ENCODE data around the gene C4B.
"Not testable (repeated sequence)": the region's sequence is repeated elsewhere in the genome, so short reads cannot be mapped to it uniquely, and the experiment has no call there.

DNA sequence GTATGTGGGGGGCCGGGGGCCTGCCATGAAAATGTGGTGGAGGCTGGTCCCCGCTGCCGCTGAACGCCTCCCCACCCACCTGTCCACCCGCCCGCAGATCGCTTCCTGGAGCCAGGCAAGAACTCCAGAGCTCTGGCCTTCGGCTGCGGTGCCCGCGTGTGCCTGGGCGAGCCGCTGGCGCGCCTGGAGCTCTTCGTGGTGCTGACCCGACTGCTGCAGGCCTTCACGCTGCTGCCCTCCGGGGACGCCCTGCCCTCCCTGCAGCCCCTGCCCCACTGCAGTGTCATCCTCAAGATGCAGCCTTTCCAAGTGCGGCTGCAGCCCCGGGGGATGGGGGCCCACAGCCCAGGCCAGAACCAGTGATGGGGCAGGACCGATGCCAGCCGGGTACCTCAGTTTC, 6.6 kb upstream of the C4B start:
- not testable (repeated sequence) for TF ChIP-seq CTCF, POLR2A (IDR thresholded peaks at IDR 0.05)
